GM21390 (cell line): ENCODE measurements around the gene TAPT1.

Experiments used
- ATAC-seq: cut with Tn5 transposase; IDR thresholded peaks from one replicate; pipeline ENCODE4 v1.9.1; 2021; ENCODE audit not compliant: unreplicated experiment

Gene TAPT1

GRCh38 chr4:16250661-16251365 lies 24.5 kb upstream of the TAPT1 start:
- ATAC-seq = no peak

GRCh38 chr4:16248605-16249004 lies 22.3 kb upstream of the TAPT1 start:
- no peak for ATAC-seq

GRCh38 chr4:16245241-16245640 lies 19.0 kb upstream of the TAPT1 start:
- ATAC-seq = no peak

GRCh38 chr4:16243285-16243684 lies 17.0 kb upstream of the TAPT1 start:
- no peak for ATAC-seq

- ATAC-seq = no peak
These were observed 14.0 kb upstream of the TAPT1 start for GRCh38 chr4:16240300-16240699.

- ATAC-seq = no peak
These were observed 12.8 kb upstream of the TAPT1 start for GRCh38 chr4:16239086-16239485.

- no peak for ATAC-seq
These were observed 12.1 kb upstream of the TAPT1 start for GRCh38 chr4:16238327-16238726.

GRCh38 chr4:16237715-16238114 lies 11.4 kb upstream of the TAPT1 start:
- ATAC-seq = no peak

GRCh38 chr4:16236402-16237023 lies 10.2 kb upstream of the TAPT1 start:
- ATAC-seq = no peak

- ATAC-seq = no peak
These were observed 8.9 kb upstream of the TAPT1 start for GRCh38 chr4:16235209-16235608.

GRCh38 chr4:16233569-16234177 lies 7.4 kb upstream of the TAPT1 start:
- no peak for ATAC-seq

GRCh38 chr4:16231570-16232245 lies 5.4 kb upstream of the TAPT1 start:
- ATAC-seq = no peak

- ATAC-seq = no peak
These were observed 4.0 kb upstream of the TAPT1 start for GRCh38 chr4:16230308-16230707.

GRCh38 chr4:16229604-16230003 lies 3.3 kb upstream of the TAPT1 start:
- no peak for ATAC-seq

- ATAC-seq = no peak
These were observed 1.2 kb upstream of the TAPT1 start for GRCh38 chr4:16227462-16227868.

GRCh38 chr4:16226816-16227461 lies 668 bp upstream of the TAPT1 start:
- peak; percentile 37 for ATAC-seq

GRCh38 chr4:16225167-16225862 lies 956 bp downstream of the TAPT1 start:
- ATAC-seq = no peak

GRCh38 chr4:16224264-16225166 lies 1.8 kb downstream of the TAPT1 start:
- ATAC-seq = no peak

- ATAC-seq = no peak
These were observed 3.2 kb downstream of the TAPT1 start for GRCh38 chr4:16222957-16223527.
